HEK293T (cell line): ENCODE measurements around the gene NUP42.

Source experiments
- ARNT ChIP-seq: fragments of 450-650 bp; IDR thresholded peaks from 2 replicates; pipeline ENCODE4 v1.6.1; 2017; ENCODE audit warnings: mild to moderate bottlenecking
- BHLHE40 ChIP-seq: fragments of 450-650 bp; IDR thresholded peaks from 2 replicates; pipeline ENCODE4 v1.6.1; 2016; ENCODE audit warnings: mild to moderate bottlenecking, moderate library complexity, borderline replicate concordance
- FOXA1 ChIP-seq: fragments of 450-650 bp; IDR thresholded peaks from 2 replicates; pipeline ENCODE4 v1.6.1; 2016; ENCODE audit warnings: mild to moderate bottlenecking
- FOXM1 ChIP-seq: fragments of 450-650 bp; IDR thresholded peaks from 2 replicates; pipeline ENCODE4 v1.6.1; 2017; ENCODE audit warnings: mild to moderate bottlenecking, borderline replicate concordance
- HDGF ChIP-seq: fragments of 450-650 bp; IDR thresholded peaks from 2 replicates; pipeline ENCODE4 v1.6.1; 2017; ENCODE audit warnings: antibody characterized with exemption, borderline replicate concordance
- NFRKB ChIP-seq: fragments of 450-650 bp; IDR thresholded peaks from 2 replicates; pipeline ENCODE4 v1.6.1; 2016; ENCODE audit warnings: mild to moderate bottlenecking, moderate library complexity
- SP1 ChIP-seq: fragments of 450-650 bp; IDR thresholded peaks from 2 replicates; pipeline ENCODE4 v1.6.1; 2017
- SUZ12 ChIP-seq: fragments of 450-650 bp; IDR thresholded peaks from 2 replicates; pipeline ENCODE4 v1.6.1; 2016; ENCODE audit warnings: mild to moderate bottlenecking
- TARDBP ChIP-seq: fragments of 450-650 bp; IDR thresholded peaks from 2 replicates; pipeline ENCODE4 v1.6.1; 2016
- ZNF384 ChIP-seq: fragments of 450-650 bp; IDR thresholded peaks from 2 replicates; pipeline ENCODE4 v1.6.1; 2016

GRCh38 chr7:23157679-23158078, 24.2 kb upstream of the NUP42 start:
- no peak for TF ChIP-seq SUZ12
- no peak for TF ChIP-seq ARNT
- TF ChIP-seq HDGF, result no peak
- no peak for TF ChIP-seq TARDBP
- TF ChIP-seq FOXA1, result no peak
- no peak for TF ChIP-seq BHLHE40
- TF ChIP-seq ZNF384, result no peak
- TF ChIP-seq FOXM1, result no peak
- TF ChIP-seq SP1, result no peak
- no peak for TF ChIP-seq NFRKB
